PC-9 (cell line): ENCODE data around the gene CDK5. TPM values are rescaled to one million over a fixed set of nuclear protein-coding genes. Genes with fewer than 3 reads are reported as not detected.

Source experiments
- BruUV-seq: library from RNA; stranded (reverse); fragments of 400-500 nt; replicated peaks from 2 replicates; lab custom pipeline; 2021; lab: Mats Ljungman, UMichigan
- CTCF ChIA-PET: fragments of 300-600 bp; sonication (Branson Sonifier 250); formaldehyde crosslinking; loops from one replicate; lab custom pipeline; 2022; ENCODE audit warnings: antibody characterized with exemption; lab: Charles Lee
- POLR2A ChIA-PET: fragments of 300-600 bp; sonication (Branson Sonifier 250); formaldehyde crosslinking; loops from one replicate; lab custom pipeline; 2022; ENCODE audit warnings: antibody characterized with exemption; ENCODE audit not compliant: unreplicated experiment; lab: Charles Lee
- DNase-seq, 2 experiments: peaks; one replicate each; pipeline versions ENCODE4 v3.0.0 to v3.0.0-alpha.2; 2015 to 2022; ENCODE audit warnings: mixed read lengths in 1 of 2
- H2AFZ ChIP-seq: fragments of 200-600 bp; sonication (generic); 2 replicates; pipeline ENCODE4 v1.8.1; 2017; ENCODE audit warnings: antibody characterized with exemption
- H3F3A ChIP-seq: fragments of 200-600 bp; sonication (generic); 2 replicates; pipeline ENCODE4 v1.8.1; 2017; ENCODE audit warnings: antibody characterized with exemption, mild to moderate bottlenecking, low read depth; ENCODE audit not compliant: insufficient read depth
- H3K27ac ChIP-seq: fragments of 200-600 bp; sonication (generic); 2 replicates; pipeline ENCODE4 v1.6.1; 2016; ENCODE audit warnings: mixed run types
- H3K27me3 ChIP-seq: fragments of 200-600 bp; sonication (generic); 2 replicates; pipeline ENCODE4 v1.6.1; 2016; ENCODE audit warnings: low read depth, mixed run types; ENCODE audit not compliant: insufficient read depth
- H3K36me3 ChIP-seq: fragments of 200-600 bp; sonication (generic); 2 replicates; pipeline ENCODE4 v1.6.1; 2016; ENCODE audit warnings: low read depth, mixed run types
- H3K4me1 ChIP-seq: fragments of 200-600 bp; sonication (generic); replicated peaks from 2 replicates; pipeline ENCODE4 v1.6.1; 2016; ENCODE audit warnings: mixed run types; ENCODE audit not compliant: insufficient read depth
- H3K4me2 ChIP-seq: fragments of 200-600 bp; sonication (generic); 2 replicates; pipeline ENCODE4 v1.6.1; 2017; ENCODE audit warnings: mixed run types
- H3K4me3 ChIP-seq: fragments of 200-600 bp; sonication (generic); 2 replicates; pipeline ENCODE4 v1.6.1; 2016; ENCODE audit warnings: mixed run types
- H3K79me2 ChIP-seq: fragments of 200-600 bp; sonication (generic); 2 replicates; pipeline ENCODE4 v1.6.1; 2017; ENCODE audit warnings: low read depth, mixed run types
- H3K9me2 ChIP-seq: fragments of 200-600 bp; sonication (generic); 2 replicates; pipeline ENCODE4 v1.8.1; 2017; ENCODE audit warnings: mild to moderate bottlenecking; ENCODE audit not compliant: insufficient read depth
- H3K9me3 ChIP-seq: fragments of 200-600 bp; sonication (generic); 2 replicates; pipeline ENCODE4 v1.8.1; 2016; ENCODE audit warnings: low read depth; ENCODE audit not compliant: insufficient read depth
- H4K20me1 ChIP-seq: fragments of 200-600 bp; sonication (generic); 2 replicates; pipeline ENCODE4 v1.8.1; 2017; ENCODE audit not compliant: insufficient read depth
- EZH2 ChIP-seq: fragments of 200-600 bp; sonication (generic); IDR thresholded peaks from 2 replicates; pipeline ENCODE4 v1.8.0; 2017; ENCODE audit warnings: antibody characterized with exemption, low read depth
- intact Hi-C: fragments of 100-400 bp; cut with micrococcal nuclease; formaldehyde crosslinking; loops from one replicate; pipeline ENCODE4 v1.10.0; 2022; ENCODE audit not compliant: unreplicated experiment
- total RNA-seq: library from RNA; stranded (reverse); gene quantifications from 2 replicates; pipeline ENCODE4 v1.2.3, GENCODE V29; 2021
- TF ChIP-seq, protein P1 (sequence below): fragments of 200-600 bp; sonication (generic); conservative IDR thresholded peaks from 2 replicates; pipeline ENCODE4 v1.6.1; 2017; ENCODE audit warnings: mixed run types, antibody characterized with exemption, mild to moderate bottlenecking, moderate library complexity

Gene CDK5
- total RNA-seq, 1 experiment from 2014 or later = 45.7 TPM

DNA sequence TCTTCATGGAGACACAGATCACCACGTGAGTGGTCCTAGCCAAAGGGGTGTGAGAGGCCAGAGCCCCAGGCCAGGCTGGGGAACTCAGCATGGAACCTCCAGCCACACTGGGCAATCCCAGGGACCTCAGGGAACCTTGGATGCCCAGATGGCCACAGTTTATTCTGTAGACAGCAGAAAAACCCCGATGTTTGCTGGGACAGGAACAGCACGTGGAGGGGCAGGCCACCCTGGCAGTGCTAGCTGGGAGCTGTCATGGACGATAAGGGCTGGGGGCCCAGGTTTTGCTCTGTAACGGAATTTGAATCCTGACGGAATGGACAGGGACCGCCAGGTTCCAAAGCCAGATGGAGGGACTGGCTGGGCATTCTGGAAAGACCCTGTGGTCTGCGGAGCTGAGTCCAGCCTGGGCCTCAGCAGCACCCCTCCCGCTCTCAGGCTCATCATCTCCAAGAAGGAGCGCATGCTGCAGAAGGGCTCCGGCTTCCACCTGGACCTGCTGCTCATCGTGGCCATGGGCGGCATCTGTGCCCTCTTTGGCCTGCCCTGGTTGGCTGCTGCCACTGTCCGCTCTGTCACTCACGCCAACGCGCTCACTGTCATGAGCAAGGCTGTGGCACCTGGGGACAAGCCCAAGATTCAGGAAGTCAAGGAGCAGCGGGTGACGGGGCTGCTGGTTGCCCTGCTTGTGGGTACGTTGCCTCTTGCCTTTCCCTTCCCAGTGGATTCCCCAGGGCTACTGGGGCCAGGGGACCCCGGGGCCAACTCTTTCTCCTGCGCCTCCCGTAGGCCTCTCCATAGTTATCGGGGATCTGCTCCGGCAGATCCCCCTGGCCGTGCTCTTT lies 17.3 kb upstream of the CDK5 start:
- Histone ChIP-seq H3F3A (peaks cover 43% of the 10 kb centered on the region), H3K27me3 (no peaks in the 10 kb centered on the region), H4K20me1 (peaks cover 8% of the 10 kb centered on the region; the same call in 1 of the 2 replicates), H3K4me1 (peaks cover 6% of the 10 kb centered on the region), H3K4me2 (no peak overlapping the region), H3K36me3 (peaks cover 3% of the 10 kb centered on the region; the same call in 1 of the 2 replicates), H3K79me2 (peaks cover 15% of the 10 kb centered on the region), H2AFZ (no peak overlapping the region), H3K4me3 (no peak overlapping the region), H3K9me2 (no peaks in the 10 kb centered on the region), H3K9me3 (no peaks in the 10 kb centered on the region), H3K27ac (no peak overlapping the region)
- TF ChIP-seq, protein P1, sequence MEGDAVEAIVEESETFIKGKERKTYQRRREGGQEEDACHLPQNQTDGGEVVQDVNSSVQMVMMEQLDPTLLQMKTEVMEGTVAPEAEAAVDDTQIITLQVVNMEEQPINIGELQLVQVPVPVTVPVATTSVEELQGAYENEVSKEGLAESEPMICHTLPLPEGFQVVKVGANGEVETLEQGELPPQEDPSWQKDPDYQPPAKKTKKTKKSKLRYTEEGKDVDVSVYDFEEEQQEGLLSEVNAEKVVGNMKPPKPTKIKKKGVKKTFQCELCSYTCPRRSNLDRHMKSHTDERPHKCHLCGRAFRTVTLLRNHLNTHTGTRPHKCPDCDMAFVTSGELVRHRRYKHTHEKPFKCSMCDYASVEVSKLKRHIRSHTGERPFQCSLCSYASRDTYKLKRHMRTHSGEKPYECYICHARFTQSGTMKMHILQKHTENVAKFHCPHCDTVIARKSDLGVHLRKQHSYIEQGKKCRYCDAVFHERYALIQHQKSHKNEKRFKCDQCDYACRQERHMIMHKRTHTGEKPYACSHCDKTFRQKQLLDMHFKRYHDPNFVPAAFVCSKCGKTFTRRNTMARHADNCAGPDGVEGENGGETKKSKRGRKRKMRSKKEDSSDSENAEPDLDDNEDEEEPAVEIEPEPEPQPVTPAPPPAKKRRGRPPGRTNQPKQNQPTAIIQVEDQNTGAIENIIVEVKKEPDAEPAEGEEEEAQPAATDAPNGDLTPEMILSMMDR = no peak
- no peak for TF ChIP-seq EZH2
- ChIA-PET CTCF (interaction anchor here (0.6 kb wide), 1 partner anchor 279 kb away, joined by 10 read pairs; no protein-coding TSS in a partner anchor), POLR2A (interaction anchor here (0.6 kb wide), 1 partner anchor 1080 kb away, joined by 8 read pairs; no protein-coding TSS in a partner anchor)
- intact Hi-C loops = no loop called here
- DNase-seq = no peak
- no TSS peak for BruUV-seq

DNA sequence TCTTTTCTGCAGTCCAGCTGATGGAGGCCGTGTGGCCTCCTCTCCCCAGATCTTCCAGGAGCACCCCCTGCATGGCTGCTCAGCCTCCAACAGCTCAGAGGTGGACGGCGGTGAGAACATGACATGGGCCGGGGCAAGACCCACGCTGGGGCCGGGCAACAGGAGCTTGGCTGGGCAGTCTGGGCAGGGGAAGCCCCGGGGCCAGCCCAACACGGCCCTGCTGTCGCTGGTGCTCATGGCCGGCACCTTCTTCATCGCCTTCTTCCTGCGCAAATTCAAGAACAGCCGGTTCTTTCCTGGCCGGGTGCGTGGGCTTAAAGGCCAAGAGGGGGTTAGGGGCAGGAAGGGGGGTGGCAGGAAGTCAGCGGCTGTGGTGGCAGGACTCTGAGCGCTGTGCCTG lies 16.3 kb upstream of the CDK5 start:
- BruUV-seq = no TSS peak
- no peak overlapping the region for H3K4me3 ChIP-seq
- no peaks in the 10 kb centered on the region for H3K27me3 ChIP-seq
- POLR2A ChIA-PET = no interaction called here
- H2AFZ ChIP-seq = no peak overlapping the region
- peaks cover 37% of the 10 kb centered on the region for H3F3A ChIP-seq
- H3K9me3 ChIP-seq = no peaks in the 10 kb centered on the region
- H4K20me1 ChIP-seq = peaks cover 2% of the 10 kb centered on the region; the same call in 1 of the 2 replicates
- intact Hi-C loops = no loop called here
- TF ChIP-seq EZH2 = no peak
- TF ChIP-seq, protein P1 = no peak
- no peak overlapping the region for H3K27ac ChIP-seq
- no peak overlapping the region for H3K4me2 ChIP-seq
- CTCF ChIA-PET = no interaction called here
- no peaks in the 10 kb centered on the region for H3K4me1 ChIP-seq
- no peak for DNase-seq
- H3K79me2 ChIP-seq = peaks cover 5% of the 10 kb centered on the region
- H3K36me3 ChIP-seq = peaks cover 11% of the 10 kb centered on the region
- no peaks in the 10 kb centered on the region for H3K9me2 ChIP-seq

DNA sequence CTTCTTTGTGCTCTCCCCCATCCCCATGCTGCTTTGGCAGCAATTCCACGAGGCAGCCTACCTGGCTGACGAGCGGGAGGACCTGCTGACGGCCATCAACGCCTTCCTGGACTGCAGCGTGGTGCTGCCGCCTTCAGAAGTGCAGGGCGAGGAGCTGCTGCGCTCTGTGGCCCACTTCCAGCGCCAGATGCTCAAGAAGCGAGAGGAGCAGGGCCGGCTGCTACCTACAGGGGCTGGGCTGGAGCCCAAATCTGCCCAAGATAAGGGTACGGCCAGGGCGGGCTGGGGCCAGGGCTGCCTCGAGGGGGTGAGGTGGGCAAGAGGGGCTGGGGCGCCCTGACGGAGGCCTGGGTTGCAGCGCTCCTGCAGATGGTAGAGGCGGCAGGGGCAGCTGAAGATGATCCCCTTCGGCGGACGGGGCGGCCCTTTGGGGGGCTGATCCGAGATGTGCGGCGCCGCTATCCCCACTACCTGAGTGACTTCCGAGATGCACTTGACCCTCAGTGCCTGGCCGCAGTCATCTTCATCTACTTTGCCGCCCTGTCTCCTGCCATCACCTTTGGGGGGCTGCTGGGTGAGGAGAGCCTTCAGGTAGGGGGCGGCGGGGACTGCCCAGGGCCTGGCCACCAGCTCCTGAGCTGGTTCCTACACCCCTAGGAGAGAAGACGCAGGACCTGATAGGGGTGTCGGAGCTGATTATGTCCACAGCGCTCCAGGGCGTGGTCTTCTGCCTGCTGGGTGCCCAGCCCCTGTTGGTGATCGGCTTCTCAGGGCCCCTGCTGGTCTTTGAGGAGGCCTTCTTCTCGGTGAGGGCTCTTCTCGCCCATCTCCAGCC lies 13.6 kb upstream of the CDK5 start:
- H3K4me2 ChIP-seq = no peak overlapping the region
- CTCF ChIA-PET = no interaction called here
- no peak overlapping the region for H3K27ac ChIP-seq
- H3F3A ChIP-seq = peaks cover 13% of the 10 kb centered on the region
- H3K79me2 ChIP-seq = no peaks in the 10 kb centered on the region
- H3K36me3 ChIP-seq = peaks cover 24% of the 10 kb centered on the region
- no peaks in the 10 kb centered on the region; the same call in 1 of the 2 replicates for H4K20me1 ChIP-seq
- BruUV-seq = no TSS peak
- H3K9me3 ChIP-seq = no peaks in the 10 kb centered on the region
- no peak overlapping the region for H2AFZ ChIP-seq
- intact Hi-C loops = no loop called here
- H3K27me3 ChIP-seq = no peaks in the 10 kb centered on the region
- no peak overlapping the region for H3K4me3 ChIP-seq
- TF ChIP-seq, protein P1 = no peak
- TF ChIP-seq EZH2 = no peak
- no peaks in the 10 kb centered on the region for H3K9me2 ChIP-seq
- DNase-seq = no peak
- no peaks in the 10 kb centered on the region for H3K4me1 ChIP-seq
- POLR2A ChIA-PET = no interaction called here
